Calu3 (cell line): ENCODE measurements around the gene SLC34A2. TPM values are rescaled to one million over a fixed set of nuclear protein-coding genes. Genes with fewer than 3 reads are reported as not detected.
A peak's percentile ranks its signal among the peaks of the same experiment; 100 is the strongest.
"Not testable (repeated sequence)": the region's sequence is repeated elsewhere in the genome, so short reads cannot be mapped to it uniquely, and the experiment has no call there.

Experiments
- BruUV-seq: library from RNA; stranded (reverse); fragments of 400-500 nt; replicated peaks from 2 replicates; lab custom pipeline; 2021; lab: Mats Ljungman, UMichigan
- CTCF ChIA-PET: fragments of 300-600 bp; sonication (Branson Sonifier 250); formaldehyde crosslinking; loops from one replicate; lab custom pipeline; 2022; ENCODE audit warnings: antibody characterized with exemption; lab: Charles Lee
- DNase-seq: peaks from one replicate; pipeline ENCODE4 v3.0.0; 2022
- H3K27ac Mint-ChIP-seq: one replicate; pipeline ENCODE4 v1.8.0; 2022; ENCODE audit warnings: mixed read lengths; ENCODE audit not compliant: unreplicated experiment
- H3K27me3 Mint-ChIP-seq: one replicate; pipeline ENCODE4 v1.8.0; 2022; ENCODE audit warnings: mixed read lengths; ENCODE audit not compliant: unreplicated experiment
- H3K36me3 Mint-ChIP-seq: one replicate; pipeline ENCODE4 v1.8.0; 2022; ENCODE audit warnings: mild to moderate bottlenecking, moderate library complexity, mixed read lengths; ENCODE audit not compliant: insufficient read depth, unreplicated experiment
- H3K4me1 Mint-ChIP-seq: one replicate; pipeline ENCODE4 v1.8.0; 2022; ENCODE audit warnings: mild to moderate bottlenecking, low read depth, mixed read lengths; ENCODE audit not compliant: unreplicated experiment
- H3K4me3 Mint-ChIP-seq: one replicate; pipeline ENCODE4 v1.8.0; 2022; ENCODE audit warnings: mild to moderate bottlenecking, low read depth, moderate library complexity, mixed read lengths; ENCODE audit not compliant: unreplicated experiment
- H3K9me3 Mint-ChIP-seq: one replicate; pipeline ENCODE4 v1.8.0; 2022; ENCODE audit warnings: low read depth, mixed read lengths; ENCODE audit not compliant: unreplicated experiment
- CTCF ChIP-seq: fragments of 200-600 bp; IDR thresholded peaks from one replicate; pipeline ENCODE4 v1.8.0; 2022; ENCODE audit warnings: antibody characterized with exemption; ENCODE audit not compliant: unreplicated experiment
- intact Hi-C: fragments of 100-400 bp; cut with micrococcal nuclease; formaldehyde crosslinking; loops from one replicate; pipeline ENCODE4 v1.10.0; 2022; ENCODE audit not compliant: unreplicated experiment
- total RNA-seq: library from RNA; stranded (reverse); gene quantifications from 2 replicates; pipeline ENCODE4 v1.2.3, GENCODE V29; 2022

Gene SLC34A2
- total RNA-seq, 1 experiment from 2014 or later = 23.0 TPM

- Mint-ChIP-seq H3K4me1 (peaks cover 41% of the 10 kb centered on the region), H3K27me3 (no peaks in the 10 kb centered on the region), H3K9me3 (no peaks in the 10 kb centered on the region), H3K4me3 (peak overlapping the region; percentile 75), H3K27ac (no peak overlapping the region), H3K36me3 (peaks cover 16% of the 10 kb centered on the region)
- CTCF ChIA-PET = interaction anchor here (1.0 to 2.5 kb wide), 2 partner anchors 87 to 129 kb away, joined by 3 to 6 read pairs; no protein-coding TSS in a partner anchor
- intact Hi-C loops = loop anchor here (10.0 kb wide), 2 partner anchors 100 to 120 kb away; no protein-coding TSS in a partner anchor
- no TSS peak for BruUV-seq
- peak; percentile 10 for DNase-seq
- no peak for TF ChIP-seq CTCF
Observed at GRCh38 chr4:25654031-25654970, 1.4 kb upstream of the SLC34A2 start.

GRCh38 chr4:25656031-25656430 lies 380 bp downstream of the SLC34A2 start:
- no peak for DNase-seq
- Mint-ChIP-seq H3K36me3 (peaks cover 16% of the 10 kb centered on the region), H3K27me3 (no peaks in the 10 kb centered on the region), H3K4me1 (peaks cover 41% of the 10 kb centered on the region), H3K4me3 (peak overlapping the region; percentile 75), H3K27ac (no peak overlapping the region), H3K9me3 (no peaks in the 10 kb centered on the region)
- BruUV-seq = TSS peak; percentile 77
- intact Hi-C loops = loop anchor here (5.0 to 10.0 kb wide), 3 partner anchors 99 to 214 kb away; no protein-coding TSS in a partner anchor
- CTCF ChIA-PET = interaction anchor here (0.6 to 2.5 kb wide), 3 partner anchors 77 to 214 kb away, joined by 3 to 6 read pairs (median 4); no protein-coding TSS in a partner anchor
- TF ChIP-seq CTCF = no peak

- no peaks in the 10 kb centered on the region for H3K27me3 Mint-ChIP-seq
- intact Hi-C loops = loop anchor here (5.0 to 10.0 kb wide), 3 partner anchors 96 to 216 kb away; no protein-coding TSS in a partner anchor
- BruUV-seq = no TSS peak
- TF ChIP-seq CTCF = no peak
- DNase-seq = no peak
- H3K4me1 Mint-ChIP-seq = peaks cover 26% of the 10 kb centered on the region
- CTCF ChIA-PET = no interaction called here
- no peaks in the 10 kb centered on the region for H3K9me3 Mint-ChIP-seq
- peaks cover 16% of the 10 kb centered on the region for H3K36me3 Mint-ChIP-seq
- no peak overlapping the region for H3K27ac Mint-ChIP-seq
- H3K4me3 Mint-ChIP-seq = no peak overlapping the region
Observed at GRCh38 chr4:25658357-25658771, 2.7 kb downstream of the SLC34A2 start.

GRCh38 chr4:25658777-25659176 lies 3.1 kb downstream of the SLC34A2 start:
- CTCF ChIA-PET = no interaction called here
- Mint-ChIP-seq H3K9me3 (no peaks in the 10 kb centered on the region), H3K36me3 (peaks cover 16% of the 10 kb centered on the region), H3K27ac (no peak overlapping the region), H3K4me3 (no peak overlapping the region), H3K4me1 (peaks cover 26% of the 10 kb centered on the region), H3K27me3 (no peaks in the 10 kb centered on the region)
- BruUV-seq = no TSS peak
- intact Hi-C loops = loop anchor here (5.0 to 10.0 kb wide), 3 partner anchors 96 to 216 kb away; no protein-coding TSS in a partner anchor
- DNase-seq = no peak
- no peak for TF ChIP-seq CTCF

- intact Hi-C loops, H3K9me3 Mint-ChIP-seq, H3K27ac Mint-ChIP-seq, H3K36me3 Mint-ChIP-seq, H3K27me3 Mint-ChIP-seq, DNase-seq, H3K4me3 Mint-ChIP-seq, CTCF ChIA-PET, BruUV-seq, H3K4me1 Mint-ChIP-seq: not testable (repeated sequence)
Observed at GRCh38 chr4:25661441-25661840, 5.8 kb downstream of the SLC34A2 start.
